GM12891 (cell line): ENCODE results near the gene AKIRIN1.
"Not testable (repeated sequence)": the region's sequence is repeated elsewhere in the genome, so short reads cannot be mapped to it uniquely, and the experiment has no call there.

Experiments
- DNase-seq: peaks from one replicate; pipeline ENCODE4 v3.0.0; 2011; ENCODE audit warnings: low spot score; ENCODE audit not compliant: insufficient read length
- FAIRE-seq: peaks from 2 replicates; lab custom pipeline; 2011; peaks lifted over from hg19 to GRCh38; lab: Jason Lieb, UNC
- PAX5 ChIP-seq: IDR thresholded peaks from 2 replicates; pipeline ENCODE4 v1.6.1; 2011; ENCODE audit warnings: low read length, moderate library complexity, mild to moderate bottlenecking; ENCODE audit not compliant: insufficient read depth, severe bottlenecking
- POLR2A ChIP-seq: IDR thresholded peaks from 2 replicates; pipeline ENCODE4 v1.6.1; 2011; ENCODE audit warnings: low read depth, low read length, control low read depth
- POLR2AphosphoS5 ChIP-seq: IDR thresholded peaks from 2 replicates; pipeline ENCODE4 v1.6.1; 2011; ENCODE audit warnings: low read depth, low read length, control low read depth
- POU2F2 ChIP-seq: IDR thresholded peaks from 2 replicates; pipeline ENCODE4 v1.6.1; 2011; ENCODE audit warnings: low read depth, mild to moderate bottlenecking, control low read depth, low read length, moderate library complexity
- SPI1 ChIP-seq: IDR thresholded peaks from 2 replicates; pipeline ENCODE4 v1.6.1; 2011; ENCODE audit warnings: low read depth, low read length, control low read depth
- TAF1 ChIP-seq: IDR thresholded peaks from 2 replicates; pipeline ENCODE4 v1.6.1; 2011; ENCODE audit warnings: low read depth, low read length, control low read depth

AKIRIN1 gene

DNA sequence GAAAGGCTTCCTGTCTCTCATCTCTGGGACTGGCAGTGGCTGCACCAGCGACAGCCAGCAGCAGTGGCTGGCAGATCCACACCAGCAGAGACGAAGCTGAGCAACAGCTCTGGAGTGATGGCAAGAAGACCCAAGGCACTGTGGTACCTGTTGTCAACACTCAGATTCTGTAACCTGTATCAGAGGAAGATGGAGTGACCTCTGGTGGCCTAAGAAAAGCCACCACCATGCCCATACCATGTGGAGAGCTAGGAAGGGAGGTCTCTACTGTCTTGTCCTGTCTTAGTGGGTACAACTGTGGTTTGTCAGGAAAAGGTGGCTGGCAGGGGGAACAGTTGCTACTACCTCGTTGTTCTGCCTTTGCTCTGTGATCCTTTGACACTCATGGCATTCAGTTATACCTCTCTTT lies 26.9 kb upstream of the AKIRIN1 start:
- FAIRE-seq (no peak), DNase-seq (no peak)

DNA sequence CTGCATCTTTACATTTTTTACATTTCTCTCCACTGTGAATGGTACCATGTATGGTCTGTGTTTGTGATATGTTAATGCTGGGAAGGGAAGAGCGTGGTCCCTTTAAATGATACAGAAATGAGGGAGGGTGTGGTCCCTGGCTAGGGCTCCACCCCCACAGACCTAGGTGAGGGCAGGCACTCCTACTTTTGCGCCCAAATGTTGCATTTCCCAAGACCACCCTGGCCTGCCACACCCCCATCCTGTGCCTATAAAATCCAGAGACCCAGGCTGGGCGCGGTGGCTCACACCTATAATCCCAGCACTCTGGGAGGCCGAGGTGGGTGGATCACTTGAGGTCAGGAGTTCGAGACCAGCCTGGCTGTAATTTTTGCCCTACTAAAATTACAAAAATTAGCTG lies 17.9 kb upstream of the AKIRIN1 start:
- DNase-seq, FAIRE-seq: not testable (repeated sequence)

More for the DNA sequence above, 26.9 kb upstream of the AKIRIN1 start:
- TF ChIP-seq POLR2A (no peak), POLR2AphosphoS5 (no peak), SPI1 (no peak), POU2F2 (no peak), TAF1 (no peak), PAX5 (no peak)

DNA sequence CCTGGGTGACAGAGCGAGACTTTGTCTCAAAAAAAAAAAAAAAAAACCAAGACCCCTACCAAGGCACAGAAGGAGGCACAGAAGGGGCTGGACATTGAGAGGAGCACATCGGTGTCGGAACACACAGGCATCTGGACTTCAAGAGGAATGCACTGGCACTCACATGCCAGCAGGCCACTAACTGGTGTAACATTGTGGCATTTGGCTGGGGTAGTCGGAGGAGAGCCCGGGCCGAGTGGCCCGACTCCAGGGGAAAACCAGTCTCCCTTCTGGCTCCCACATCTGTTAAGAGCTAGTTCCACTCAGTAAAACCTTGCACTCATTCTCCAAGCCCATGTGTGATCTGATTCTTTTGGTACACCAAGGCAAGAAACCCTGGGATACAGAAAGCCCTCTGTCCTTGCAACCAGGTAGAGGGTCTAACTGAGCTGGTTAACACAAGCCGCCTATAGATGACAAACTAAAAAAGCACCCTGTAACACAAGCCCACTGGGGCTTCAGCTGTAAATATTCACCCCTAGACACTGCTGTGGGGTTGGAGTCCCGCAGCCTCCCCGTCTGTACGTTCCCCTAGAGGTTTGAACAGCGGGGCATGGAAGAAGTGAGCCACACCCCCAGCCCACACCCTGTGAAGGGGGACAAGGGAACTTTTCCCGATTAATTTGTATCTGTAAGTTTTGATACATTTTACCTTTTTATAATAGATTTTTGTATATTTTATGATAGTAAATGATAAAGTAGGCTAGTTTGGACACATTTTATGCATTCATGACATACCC lies 17.2 kb upstream of the AKIRIN1 start:
- no peak for FAIRE-seq
- TF ChIP-seq TAF1 = no peak

DNA sequence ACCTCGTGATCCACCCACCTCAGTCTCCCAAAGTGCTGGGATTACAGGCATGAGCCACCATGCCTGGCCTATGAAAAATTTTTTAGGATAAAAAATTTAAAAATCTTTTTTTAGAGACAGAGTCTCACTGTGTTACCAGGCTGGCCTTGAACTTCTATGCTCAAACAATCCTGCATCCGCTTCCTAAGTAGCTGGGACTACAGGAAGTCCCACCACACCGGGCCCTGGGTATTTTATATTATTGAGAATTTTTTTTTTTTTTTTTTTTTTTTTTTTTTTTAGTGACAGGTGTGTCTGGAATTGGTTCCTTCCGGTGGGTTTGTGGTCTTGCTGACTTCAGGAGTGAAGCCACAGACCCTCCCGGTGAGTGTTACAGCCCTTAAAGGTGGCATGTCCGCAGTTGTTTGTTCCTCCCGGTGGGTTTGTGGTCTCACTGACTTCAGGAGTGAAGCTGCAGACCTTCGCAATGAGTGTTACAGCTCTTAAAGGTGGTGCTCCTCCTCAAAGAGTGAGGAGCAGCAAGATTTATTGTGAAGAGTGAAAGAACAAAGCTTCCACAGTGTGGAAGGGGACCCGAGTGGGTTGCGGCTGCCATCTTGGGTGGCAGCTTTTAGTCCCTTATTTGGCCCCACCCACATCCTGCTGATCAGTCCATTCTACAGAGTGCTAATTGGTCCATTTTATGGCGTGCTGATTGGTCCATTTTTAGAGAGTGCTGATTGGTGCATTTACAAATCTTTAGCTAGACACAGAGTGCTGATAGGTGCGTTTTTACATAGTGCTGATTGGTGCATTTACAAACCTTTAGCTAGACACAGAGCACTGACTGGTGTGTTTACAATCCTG lies 13.5 kb upstream of the AKIRIN1 start:
- FAIRE-seq, DNase-seq: not testable (repeated sequence)

More for the DNA sequence above, 17.2 kb upstream of the AKIRIN1 start:
- DNase-seq = no peak

DNA sequence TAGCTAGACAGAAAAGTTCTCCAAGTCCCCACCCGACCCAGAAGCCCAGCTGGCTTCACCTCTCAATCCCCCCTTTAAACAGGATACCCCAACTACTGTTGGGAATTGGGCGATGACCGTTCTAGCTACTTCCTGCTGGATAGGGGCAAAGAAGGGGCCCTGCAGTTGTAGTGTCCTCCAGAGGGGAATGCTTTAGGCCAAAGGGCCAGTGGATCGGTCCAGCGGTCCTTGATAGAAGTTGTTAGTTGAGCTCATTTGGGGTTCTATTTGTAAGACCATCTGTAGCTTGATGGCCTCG lies 12.9 kb upstream of the AKIRIN1 start:
- FAIRE-seq, DNase-seq: not testable (repeated sequence)

DNA sequence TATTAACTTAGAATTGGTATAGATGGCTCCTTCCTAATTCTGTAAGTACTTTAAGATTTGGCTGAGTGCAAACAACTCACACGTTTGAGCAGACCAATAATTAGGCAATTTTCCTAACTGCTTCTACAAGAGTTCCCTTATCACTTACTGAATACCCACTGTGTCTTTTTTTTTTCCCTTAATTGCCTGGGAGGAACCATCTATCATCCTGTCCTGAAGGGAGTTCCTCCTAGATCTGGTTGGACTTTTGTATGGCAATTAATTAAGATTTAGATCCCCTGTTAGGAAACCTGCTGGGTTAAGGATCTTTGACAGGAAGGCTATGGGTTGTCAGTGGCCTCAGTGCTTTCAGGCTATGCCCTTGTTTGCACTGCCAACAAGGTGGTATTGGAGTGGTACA lies 11.7 kb upstream of the AKIRIN1 start:
- not testable (repeated sequence) for FAIRE-seq

DNA sequence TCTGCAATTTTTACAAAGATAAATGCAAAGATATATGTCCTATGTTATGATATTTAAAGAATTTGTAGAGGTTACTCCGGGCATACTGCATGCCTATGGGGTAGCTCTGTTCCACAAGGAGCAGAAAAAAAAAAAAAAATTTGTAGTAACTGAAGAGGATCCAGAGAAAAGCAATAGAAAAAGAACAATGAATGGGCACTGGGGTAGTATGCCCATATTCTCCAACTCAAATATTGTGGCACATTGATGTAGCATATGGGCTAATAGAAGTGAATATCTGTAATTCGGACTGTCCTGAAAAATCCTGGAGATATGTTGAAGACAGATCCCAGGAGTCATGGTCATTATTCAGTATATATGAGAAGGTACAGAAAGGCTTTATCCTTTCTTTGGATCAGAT lies 1.1 kb upstream of the AKIRIN1 start:
- TF ChIP-seq TAF1 (no peak), PAX5 (no peak), POU2F2 (no peak), POLR2AphosphoS5 (no peak), POLR2A (no peak), SPI1 (no peak)
- FAIRE-seq = no peak
- DNase-seq = no peak

More for the DNA sequence above, 11.7 kb upstream of the AKIRIN1 start:
- not testable (repeated sequence) for DNase-seq

DNA sequence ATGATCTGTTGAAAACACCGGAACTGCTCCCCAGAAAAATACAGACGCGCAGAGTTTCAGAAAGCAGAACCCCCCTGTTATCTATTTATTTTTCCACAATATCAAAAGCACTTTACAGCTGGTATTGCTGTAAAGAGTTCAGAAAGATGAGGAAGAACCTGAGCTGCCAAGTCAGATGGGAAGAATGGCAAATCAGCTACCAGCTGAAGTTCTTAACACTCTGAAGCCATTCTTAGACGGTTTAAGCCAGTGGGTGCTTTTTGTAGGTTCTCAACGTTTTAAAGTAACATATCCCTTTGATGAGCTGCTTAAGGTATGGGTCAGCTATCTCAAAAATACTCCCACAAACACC lies 714 bp upstream of the AKIRIN1 start:
- DNase-seq = no peak
- no peak for FAIRE-seq
- TF ChIP-seq SPI1 (no peak), POLR2AphosphoS5 (no peak), PAX5 (no peak), TAF1 (no peak), POLR2A (no peak), POU2F2 (no peak)

DNA sequence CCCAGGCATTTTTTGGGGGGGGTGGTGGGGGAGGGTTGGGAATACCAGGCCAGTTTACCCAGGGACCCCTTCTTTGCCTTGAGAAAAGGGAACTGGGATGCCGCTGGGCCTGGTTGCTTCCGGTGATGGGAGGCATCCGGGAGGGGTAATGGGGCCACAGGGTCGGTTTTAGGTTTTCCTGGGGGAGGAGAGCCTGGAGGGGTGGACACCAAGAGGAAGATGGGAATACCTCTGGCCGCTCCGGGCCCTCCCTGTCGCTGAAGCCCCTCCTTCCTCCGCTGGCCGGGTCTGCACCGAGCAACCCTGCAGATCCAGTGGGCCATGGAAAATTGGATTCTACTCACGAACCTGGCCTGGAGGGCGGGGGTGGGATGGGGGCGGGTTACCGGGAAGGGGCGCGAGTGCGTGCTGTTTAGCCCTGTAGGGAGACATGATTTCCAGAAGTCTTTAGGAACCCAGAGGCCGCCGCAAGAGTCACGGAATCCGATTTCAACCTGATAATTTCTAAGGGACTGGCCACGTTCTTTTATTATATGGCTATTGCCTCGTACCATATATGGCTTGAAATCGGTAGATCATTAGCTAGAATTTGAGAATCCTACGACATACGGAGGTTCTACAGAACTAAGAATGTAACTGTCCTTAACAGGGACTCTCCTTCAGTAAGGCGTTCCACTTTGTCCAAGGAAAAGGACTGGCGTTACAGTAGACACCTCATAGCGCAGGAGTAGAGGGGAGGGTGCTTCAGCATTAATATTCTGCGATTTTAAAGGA lies 749 bp downstream of the AKIRIN1 start:
- peak; percentile 78 for TF ChIP-seq SPI1
- TF ChIP-seq POU2F2 = no peak
- no peak for FAIRE-seq
- DNase-seq = no peak

DNA sequence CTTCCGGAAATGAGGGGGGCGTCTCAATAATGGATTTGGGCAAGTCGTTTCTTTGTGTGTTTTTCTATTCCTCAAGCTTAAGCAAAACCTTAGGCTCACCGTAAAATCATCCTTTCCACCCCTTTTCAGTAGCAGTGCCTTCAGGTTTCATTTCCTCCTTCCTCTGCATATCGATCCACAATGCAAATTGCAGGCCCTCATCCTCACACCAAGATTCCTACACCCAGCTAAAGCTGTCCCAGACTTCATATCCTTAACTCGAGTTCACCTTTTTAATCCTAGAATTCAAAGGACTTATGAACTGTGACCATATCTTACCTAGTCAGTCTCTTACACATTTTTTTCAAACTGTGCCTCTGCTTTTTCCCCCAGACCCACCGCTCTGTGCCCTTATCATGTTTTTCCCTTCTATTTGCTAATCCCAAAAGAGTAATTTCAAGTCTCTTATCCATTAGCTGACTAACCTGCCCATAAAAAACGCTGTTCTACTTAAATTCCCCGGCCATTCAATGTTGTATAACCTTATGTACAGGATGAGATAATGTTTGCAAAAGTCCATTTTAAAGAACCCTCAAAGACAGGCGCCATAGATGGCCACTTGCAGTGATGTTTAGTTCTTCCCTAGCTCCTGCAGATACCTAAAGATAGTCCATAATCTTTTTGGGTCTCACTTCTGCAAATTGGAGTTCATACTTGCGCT lies 1.5 kb downstream of the AKIRIN1 start:
- DNase-seq (no peak), FAIRE-seq (peak; percentile 81)
- TF ChIP-seq POU2F2 (peak; percentile 86), PAX5 (no peak), SPI1 (peak; percentile 96), TAF1 (no peak)

DNA sequence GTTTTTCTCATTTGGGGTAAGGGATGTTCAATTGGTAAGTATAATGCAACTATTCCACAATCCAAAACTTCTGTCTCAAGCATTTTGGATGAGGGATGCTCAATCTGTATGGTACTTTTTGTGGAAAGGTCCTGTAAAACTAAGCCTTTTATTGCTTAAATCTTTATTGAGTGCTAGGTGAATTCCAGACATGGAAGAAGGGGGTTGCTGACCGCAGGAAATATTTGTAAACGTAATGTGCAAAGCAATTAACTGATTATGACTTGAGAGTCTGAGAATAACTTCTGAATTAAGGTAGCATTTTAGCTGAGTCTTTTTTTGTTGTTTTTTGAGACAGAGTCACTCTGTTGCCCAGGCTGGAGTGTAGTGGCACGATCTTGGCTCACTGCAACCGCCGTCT lies 3.1 kb downstream of the AKIRIN1 start:
- TF ChIP-seq SPI1 (no peak), POU2F2 (no peak), TAF1 (no peak), POLR2AphosphoS5 (no peak), PAX5 (no peak), POLR2A (no peak)
- FAIRE-seq = no peak

More for the DNA sequence above, 3.1 kb downstream of the AKIRIN1 start:
- DNase-seq = no peak
